ENCODE results near the gene SLC17A3. TPM values are rescaled to one million over a fixed set of nuclear protein-coding genes. Genes with fewer than 3 reads are reported as not detected.

Gene SLC17A3
- total RNA-seq, 4 donors from 2014 or later, result 0.22 TPM; not detected in 3

DNA sequence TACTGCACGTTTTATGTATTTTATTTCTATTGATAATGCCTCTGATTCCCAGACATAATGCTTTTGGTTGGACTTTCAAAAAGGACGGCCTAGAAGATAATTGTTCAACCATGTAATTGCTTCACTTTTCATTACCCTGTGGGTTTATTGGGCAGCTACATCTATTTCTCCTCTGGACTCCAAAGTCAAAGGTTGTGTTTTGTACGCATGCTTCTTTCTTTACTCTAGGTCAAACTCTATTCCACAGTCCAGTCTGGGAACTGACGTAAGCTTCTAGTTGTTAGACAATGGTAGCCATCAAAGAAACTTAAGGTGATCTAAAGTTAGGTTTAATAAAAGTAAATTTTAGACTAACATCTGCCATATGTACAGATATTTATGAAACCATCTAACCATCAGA lies 6.6 kb upstream of the SLC17A3 start:
- no peaks in the 10 kb centered on the region for H3K9me3 ChIP-seq
- no peak for TF ChIP-seq POLR2A (IDR thresholded peaks at IDR 0.05)
- TF ChIP-seq, protein P1, sequence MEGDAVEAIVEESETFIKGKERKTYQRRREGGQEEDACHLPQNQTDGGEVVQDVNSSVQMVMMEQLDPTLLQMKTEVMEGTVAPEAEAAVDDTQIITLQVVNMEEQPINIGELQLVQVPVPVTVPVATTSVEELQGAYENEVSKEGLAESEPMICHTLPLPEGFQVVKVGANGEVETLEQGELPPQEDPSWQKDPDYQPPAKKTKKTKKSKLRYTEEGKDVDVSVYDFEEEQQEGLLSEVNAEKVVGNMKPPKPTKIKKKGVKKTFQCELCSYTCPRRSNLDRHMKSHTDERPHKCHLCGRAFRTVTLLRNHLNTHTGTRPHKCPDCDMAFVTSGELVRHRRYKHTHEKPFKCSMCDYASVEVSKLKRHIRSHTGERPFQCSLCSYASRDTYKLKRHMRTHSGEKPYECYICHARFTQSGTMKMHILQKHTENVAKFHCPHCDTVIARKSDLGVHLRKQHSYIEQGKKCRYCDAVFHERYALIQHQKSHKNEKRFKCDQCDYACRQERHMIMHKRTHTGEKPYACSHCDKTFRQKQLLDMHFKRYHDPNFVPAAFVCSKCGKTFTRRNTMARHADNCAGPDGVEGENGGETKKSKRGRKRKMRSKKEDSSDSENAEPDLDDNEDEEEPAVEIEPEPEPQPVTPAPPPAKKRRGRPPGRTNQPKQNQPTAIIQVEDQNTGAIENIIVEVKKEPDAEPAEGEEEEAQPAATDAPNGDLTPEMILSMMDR (IDR thresholded peaks at IDR 0.05 in 4 of 5, conservative IDR thresholded peaks at IDR 0.05 in 1 of 5), result no peak
- H3K4me1 ChIP-seq, result no peaks in the 10 kb centered on the region
- no peak overlapping the region for H3K27ac ChIP-seq
- no peak for ATAC-seq
- intact Hi-C loops (cut with DNase I; ENCODE audit: low total_unique reads) (no loop called here), in situ Hi-C loops (cut with MboI; ENCODE audit: low sequenced_read_pairs in 4 of 4) (no loop called here)
- H3K27me3 ChIP-seq, result no peaks in the 10 kb centered on the region
- no peaks in the 10 kb centered on the region for H3K36me3 ChIP-seq
- DNase-seq, result no peak
- no peak overlapping the region for H3K4me3 ChIP-seq

DNA sequence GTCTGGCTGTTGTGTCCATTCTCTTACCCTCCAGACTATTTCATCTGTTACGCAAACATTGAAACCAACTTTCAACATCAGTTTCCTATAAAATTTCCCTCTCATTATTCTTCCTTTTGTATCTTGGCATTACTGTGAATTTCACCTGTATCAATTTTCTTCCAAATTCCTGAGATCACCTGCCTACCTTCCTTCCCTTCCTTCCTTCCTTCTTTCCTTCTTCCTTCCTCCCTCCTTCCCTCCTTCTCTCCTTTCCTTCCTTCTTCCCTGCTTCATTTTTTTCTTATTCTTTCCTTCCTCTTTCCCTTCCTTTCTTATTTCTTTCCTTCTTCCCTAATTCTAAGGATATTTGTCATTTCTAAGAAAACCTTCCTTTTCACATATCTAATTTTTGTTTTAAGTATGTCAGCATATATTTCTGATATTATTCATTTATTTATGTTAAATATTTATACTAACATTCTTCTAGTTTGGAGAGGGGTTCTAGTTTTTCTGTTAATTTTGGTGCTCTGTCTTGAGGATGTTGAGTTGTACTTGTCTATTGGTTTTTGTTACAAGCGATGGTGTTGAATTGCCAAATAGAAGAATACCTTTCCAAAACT lies 4.8 kb upstream of the SLC17A3 start:
- in situ Hi-C loops (cut with MboI; ENCODE audit: low sequenced_read_pairs in 4 of 4) (no loop called here), intact Hi-C loops (cut with DNase I; ENCODE audit: low total_unique reads) (no loop called here)
- Histone ChIP-seq H3K27ac (no peak overlapping the region), H3K4me3 (no peak overlapping the region), H3K27me3 (no peaks in the 10 kb centered on the region), H3K4me1 (no peaks in the 10 kb centered on the region), H3K36me3 (no peaks in the 10 kb centered on the region), H3K9me3 (no peaks in the 10 kb centered on the region)
- ATAC-seq (no peak), DNase-seq (no peak)
- TF ChIP-seq, protein P1 (IDR thresholded peaks at IDR 0.05 in 4 of 5, conservative IDR thresholded peaks at IDR 0.05 in 1 of 5), result no peak
- TF ChIP-seq POLR2A (IDR thresholded peaks at IDR 0.05), result no peak

DNA sequence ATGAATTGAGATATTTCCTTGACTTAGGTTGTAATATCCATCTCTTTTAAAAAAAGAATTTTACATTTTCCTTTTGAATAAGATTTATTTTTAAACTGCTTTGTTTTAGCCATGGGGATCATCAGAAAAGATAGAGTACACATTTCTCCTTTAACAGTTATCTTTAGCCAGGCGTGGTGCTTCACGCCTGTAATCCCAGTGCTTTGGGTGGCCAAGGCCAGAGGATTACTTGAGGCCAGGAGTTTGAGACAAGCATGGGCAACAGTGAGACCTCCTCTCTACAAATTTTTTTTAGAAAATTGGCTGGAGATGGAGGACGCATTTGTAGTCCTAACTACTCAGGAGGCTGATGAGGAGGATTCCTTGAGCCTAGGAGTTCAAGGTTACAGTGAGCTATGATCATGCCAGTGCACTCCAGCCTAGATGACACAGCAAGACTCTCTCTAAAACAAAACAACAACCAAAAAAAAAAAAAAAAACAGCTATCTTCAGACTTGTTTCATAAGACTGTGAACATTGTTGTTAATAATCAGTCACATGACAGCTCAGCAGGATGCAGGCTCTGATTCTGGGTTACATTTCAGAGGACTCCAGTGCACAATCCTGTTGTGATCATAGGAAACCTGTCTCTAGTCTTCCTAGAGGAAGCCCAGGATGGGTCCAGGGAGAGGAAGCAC lies 2.0 kb upstream of the SLC17A3 start:
- TF ChIP-seq POLR2A (IDR thresholded peaks at IDR 0.05), result no peak
- TF ChIP-seq, protein P1 (IDR thresholded peaks at IDR 0.05 in 4 of 5, conservative IDR thresholded peaks at IDR 0.05 in 1 of 5), result no peak
- in situ Hi-C loops (cut with MboI; ENCODE audit: low sequenced_read_pairs in 4 of 4), result no loop called here
- Histone ChIP-seq H3K36me3 (no peaks in the 10 kb centered on the region), H3K4me3 (no peak overlapping the region), H3K27ac (no peak overlapping the region), H3K9me3 (no peaks in the 10 kb centered on the region), H3K4me1 (no peaks in the 10 kb centered on the region), H3K27me3 (no peaks in the 10 kb centered on the region)
- ATAC-seq, result no peak
- no peak for DNase-seq
- intact Hi-C loops (cut with DNase I; ENCODE audit: low total_unique reads), result no loop called here

DNA sequence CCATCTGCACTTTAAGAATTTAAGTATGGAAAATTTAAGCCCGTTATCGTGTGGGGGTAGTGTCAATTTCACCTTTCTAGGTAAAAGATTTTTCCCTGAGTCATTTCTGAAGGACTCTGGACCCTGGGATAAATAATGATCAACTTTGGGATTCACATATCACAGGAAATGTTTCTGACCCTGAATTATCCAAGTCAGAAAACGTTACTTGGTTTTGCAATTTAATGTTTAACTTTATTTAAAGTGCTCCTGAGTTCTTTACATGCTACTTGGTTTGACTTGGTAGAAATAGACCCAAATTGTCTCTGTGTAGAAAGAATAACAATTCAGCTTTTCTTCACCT lies 1.5 kb upstream of the SLC17A3 start:
- in situ Hi-C loops (cut with MboI; ENCODE audit: low sequenced_read_pairs in 4 of 4), result no loop called here
- ATAC-seq (no peak), DNase-seq (no peak)
- H3K4me1 ChIP-seq, result no peaks in the 10 kb centered on the region
- H3K27me3 ChIP-seq, result no peaks in the 10 kb centered on the region
- intact Hi-C loops (cut with DNase I; ENCODE audit: low total_unique reads), result no loop called here
- no peak overlapping the region for H3K27ac ChIP-seq
- H3K9me3 ChIP-seq, result no peaks in the 10 kb centered on the region
- no peak for TF ChIP-seq POLR2A (IDR thresholded peaks at IDR 0.05)
- TF ChIP-seq, protein P1 (IDR thresholded peaks at IDR 0.05 in 4 of 5, conservative IDR thresholded peaks at IDR 0.05 in 1 of 5), result no peak
- H3K36me3 ChIP-seq, result no peaks in the 10 kb centered on the region
- H3K4me3 ChIP-seq, result no peak overlapping the region

All from gastrocnemius medialis (tissue), 4 donors.